Smooth muscle cell (in vitro differentiated cells): ENCODE measurements around the gene RAD54L2. TPM values are rescaled to one million over a fixed set of nuclear protein-coding genes. Genes with fewer than 3 reads are reported as not detected.

Experiments used
- DNase-seq: peaks from one replicate; lab custom pipeline; 2025; ENCODE audit not compliant: unreplicated experiment; lab: John Stamatoyannopoulos, UW
- H2AFZ ChIP-seq: fragments of 200-600 bp; sonication (generic); 2 replicates; pipeline ENCODE4 v1.6.0; 2016; ENCODE audit warnings: antibody characterized with exemption, low read depth, mild to moderate bottlenecking
- H3F3A ChIP-seq: fragments of 200-600 bp; sonication (generic); 2 replicates; pipeline ENCODE4 v1.6.0; 2017; ENCODE audit warnings: antibody characterized with exemption, low read depth
- H3K27ac ChIP-seq: fragments of 200-600 bp; sonication (generic); 2 replicates; pipeline ENCODE4 v1.5.1; 2016; ENCODE audit warnings: low read depth, mild to moderate bottlenecking
- H3K27me3 ChIP-seq: fragments of 200-600 bp; sonication (generic); 2 replicates; pipeline ENCODE4 v1.6.1; 2016; ENCODE audit warnings: low read depth, mild to moderate bottlenecking
- H3K36me3 ChIP-seq: fragments of 200-600 bp; sonication (generic); 2 replicates; pipeline ENCODE4 v1.5.1; 2016; ENCODE audit warnings: low read depth
- H3K4me1 ChIP-seq: fragments of 200-600 bp; sonication (generic); 2 replicates; pipeline ENCODE4 v1.5.1; 2016; ENCODE audit warnings: low read depth
- H3K4me2 ChIP-seq: fragments of 200-600 bp; sonication (generic); 2 replicates; pipeline ENCODE4 v1.6.0; 2016; ENCODE audit warnings: mild to moderate bottlenecking
- H3K4me3 ChIP-seq: fragments of 200-600 bp; sonication (generic); 2 replicates; pipeline ENCODE4 v1.5.1; 2016; ENCODE audit warnings: mild to moderate bottlenecking
- H3K79me2 ChIP-seq: fragments of 200-600 bp; sonication (generic); 2 replicates; pipeline ENCODE4 v1.6.0; 2016; ENCODE audit warnings: low read depth, mild to moderate bottlenecking
- H3K9ac ChIP-seq: fragments of 200-600 bp; sonication (generic); 2 replicates; pipeline ENCODE4 v1.6.0; 2016; ENCODE audit warnings: low read depth
- H3K9me3 ChIP-seq: fragments of 200-600 bp; sonication (generic); replicated peaks from 2 replicates; pipeline ENCODE4 v1.5.1; 2016; ENCODE audit warnings: low read depth
- H4K20me1 ChIP-seq: fragments of 200-600 bp; sonication (generic); 2 replicates; pipeline ENCODE4 v1.6.0; 2016; ENCODE audit warnings: low read depth
- WGBS: methylation state at CpG from one replicate; pipeline ENCODE4 v1.1.7; 2016; ENCODE audit warnings: low lambda C conversion rate; 5-methylcytosine and 5-hydroxymethylcytosine counted together
- polyA plus RNA-seq: library from polyadenylated mRNA; unstranded; fragments of >200 nt; fragmentation: Nextera tagmentation; extraction: Ambion mirVana; gene quantifications from 2 replicates; pipeline ENCODE4 v1.2.1, GENCODE V29; 2016
- total RNA-seq: library from RNA; depleted of rRNA; stranded (reverse); fragments of >200 nt; gene quantifications from 2 replicates; pipeline ENCODE4 v1.2.3, GENCODE V29; 2014
- TF ChIP-seq, protein P1 (sequence below): fragments of 200-600 bp; sonication (generic); IDR thresholded peaks from 2 replicates; pipeline ENCODE4 v1.5.1; 2017; ENCODE audit warnings: borderline replicate concordance, mild to moderate bottlenecking, antibody characterized with exemption; ENCODE audit not compliant: insufficient read depth, poor library complexity, severe bottlenecking

Gene RAD54L2
- total and polyA plus RNA-seq, 2 experiments from 2014 or later: 12.6 to 12.8 TPM

DNA sequence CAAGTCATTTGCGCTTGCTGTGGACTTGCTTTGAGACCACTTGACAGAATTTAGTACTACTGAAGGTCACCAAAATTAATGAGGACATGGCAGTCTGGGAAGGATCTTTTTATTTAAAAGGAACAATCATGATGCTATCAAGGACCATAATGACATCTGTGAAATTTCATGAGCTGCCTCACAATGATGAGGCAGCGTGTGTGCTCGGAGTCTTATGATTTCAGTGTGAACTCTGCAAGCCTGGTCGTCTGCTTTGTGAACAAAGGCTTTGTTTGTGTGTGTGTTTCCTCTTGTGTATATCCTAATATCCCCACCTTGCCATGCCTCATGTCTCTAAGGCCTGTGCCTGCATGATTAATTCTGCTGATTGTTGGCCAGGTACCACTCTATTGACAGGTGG lies 46.7 kb downstream of the RAD54L2 start:
- DNase-seq: no peak
- Histone ChIP-seq H3K79me2 (peaks cover 37% of the 10 kb centered on the region), H4K20me1 (peaks cover 73% of the 10 kb centered on the region), H3K9me3 (no peaks in the 10 kb centered on the region), H3K27ac (no peak overlapping the region), H3F3A (no peaks in the 10 kb centered on the region), H3K4me2 (no peak overlapping the region), H3K4me1 (peaks cover 8% of the 10 kb centered on the region), H2AFZ (no peak overlapping the region), H3K4me3 (no peak overlapping the region), H3K36me3 (no peaks in the 10 kb centered on the region), H3K9ac (no peak overlapping the region), H3K27me3 (no peaks in the 10 kb centered on the region)
- TF ChIP-seq, protein P1, sequence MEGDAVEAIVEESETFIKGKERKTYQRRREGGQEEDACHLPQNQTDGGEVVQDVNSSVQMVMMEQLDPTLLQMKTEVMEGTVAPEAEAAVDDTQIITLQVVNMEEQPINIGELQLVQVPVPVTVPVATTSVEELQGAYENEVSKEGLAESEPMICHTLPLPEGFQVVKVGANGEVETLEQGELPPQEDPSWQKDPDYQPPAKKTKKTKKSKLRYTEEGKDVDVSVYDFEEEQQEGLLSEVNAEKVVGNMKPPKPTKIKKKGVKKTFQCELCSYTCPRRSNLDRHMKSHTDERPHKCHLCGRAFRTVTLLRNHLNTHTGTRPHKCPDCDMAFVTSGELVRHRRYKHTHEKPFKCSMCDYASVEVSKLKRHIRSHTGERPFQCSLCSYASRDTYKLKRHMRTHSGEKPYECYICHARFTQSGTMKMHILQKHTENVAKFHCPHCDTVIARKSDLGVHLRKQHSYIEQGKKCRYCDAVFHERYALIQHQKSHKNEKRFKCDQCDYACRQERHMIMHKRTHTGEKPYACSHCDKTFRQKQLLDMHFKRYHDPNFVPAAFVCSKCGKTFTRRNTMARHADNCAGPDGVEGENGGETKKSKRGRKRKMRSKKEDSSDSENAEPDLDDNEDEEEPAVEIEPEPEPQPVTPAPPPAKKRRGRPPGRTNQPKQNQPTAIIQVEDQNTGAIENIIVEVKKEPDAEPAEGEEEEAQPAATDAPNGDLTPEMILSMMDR: no peak
- WGBS: 72% methylated on average over 4 of the region's 4 CpGs

DNA sequence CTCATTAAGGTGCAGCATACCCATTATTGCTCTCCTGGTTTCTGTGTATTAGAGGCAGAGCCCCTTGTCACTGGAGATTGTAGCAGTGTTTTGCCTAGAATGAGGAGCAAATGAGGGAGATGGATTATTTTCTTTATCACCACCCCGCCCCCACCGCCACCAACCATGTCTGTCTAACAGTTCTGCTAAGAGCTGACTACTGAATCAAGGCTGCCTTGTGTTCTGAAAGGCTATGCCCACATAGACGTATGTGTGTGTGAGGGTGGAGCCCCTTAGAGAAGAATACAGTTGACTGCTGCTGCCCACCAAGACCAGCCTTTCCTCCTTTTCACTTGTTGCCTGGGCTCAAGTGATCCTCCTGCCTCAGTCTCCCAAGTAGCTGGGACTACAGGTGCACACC lies 47.4 kb downstream of the RAD54L2 start:
- Histone ChIP-seq H3K4me3 (no peak overlapping the region), H2AFZ (no peak overlapping the region), H3K27me3 (no peaks in the 10 kb centered on the region), H3F3A (no peaks in the 10 kb centered on the region), H3K79me2 (peaks cover 37% of the 10 kb centered on the region), H3K4me2 (no peak overlapping the region), H4K20me1 (peaks cover 68% of the 10 kb centered on the region), H3K36me3 (no peaks in the 10 kb centered on the region), H3K9me3 (no peaks in the 10 kb centered on the region), H3K4me1 (peaks cover 5% of the 10 kb centered on the region), H3K27ac (no peak overlapping the region), H3K9ac (no peak overlapping the region)
- WGBS: 83% methylated on average over 3 of the region's 3 CpGs
- TF ChIP-seq, protein P1: no peak
- no peak for DNase-seq

Other genes with a start within 250 kb of the RAD54L2 start
- 137 and 191 TPM in 2 replicates for gene MANF, start 153.4 kb upstream of the RAD54L2 start, total RNA-seq
- 135 and 140 TPM in 2 replicates for gene MANF, start 153.4 kb upstream of the RAD54L2 start, polyA plus RNA-seq
- 18.9 and 21.7 TPM in 2 replicates for gene RBM15B, start 147.4 kb upstream of the RAD54L2 start, total RNA-seq
- 32.3 and 38.0 TPM in 2 replicates for gene RBM15B, start 147.4 kb upstream of the RAD54L2 start, polyA plus RNA-seq
- 7.4 and 7.8 TPM in 2 replicates for gene DCAF1, start 38.7 kb upstream of the RAD54L2 start, total RNA-seq
- 4.3 and 6.2 TPM in 2 replicates for gene DCAF1, start 38.7 kb upstream of the RAD54L2 start, polyA plus RNA-seq
- gene TEX264, start 132.5 kb downstream of the RAD54L2 start, total RNA-seq: 33.4 and 41.0 TPM in 2 replicates
- gene TEX264, start 132.5 kb downstream of the RAD54L2 start, polyA plus RNA-seq: 39.8 and 51.6 TPM in 2 replicates
- 0.63 TPM in 1 of 2 replicates, not detected in the other for gene GRM2, start 168.3 kb downstream of the RAD54L2 start, total RNA-seq
- 0.40 and 0.65 TPM in 2 replicates for gene GRM2, start 168.3 kb downstream of the RAD54L2 start, polyA plus RNA-seq
- gene IQCF6, start 240.5 kb downstream of the RAD54L2 start, total RNA-seq: not detected in 2 replicates
- gene IQCF6, start 240.5 kb downstream of the RAD54L2 start, polyA plus RNA-seq: not detected in 2 replicates